ENCODE data around the gene SLC6A6.
"Not testable (repeated sequence)": the region's sequence is repeated elsewhere in the genome, so short reads cannot be mapped to it uniquely, and the experiment has no call there.

Gene SLC6A6

GRCh38 chr3:14434126-14434497 is 31.7 kb downstream of the SLC6A6 start:
- DNase-seq (ENCODE audit: extremely low read depth in 1 of 2, low read depth in 1 of 2), result no peak

- no peak for DNase-seq (ENCODE audit: extremely low read depth in 1 of 2, low read depth in 1 of 2)
Observed at GRCh38 chr3:14434498-14435151, 32.2 kb downstream of the SLC6A6 start.

- no peak for DNase-seq (ENCODE audit: extremely low read depth in 1 of 2, low read depth in 1 of 2)
Observed at GRCh38 chr3:14435175-14436014, 33.0 kb downstream of the SLC6A6 start.

GRCh38 chr3:14436954-14437281 is 34.5 kb downstream of the SLC6A6 start:
- DNase-seq (ENCODE audit: extremely low read depth in 1 of 2, low read depth in 1 of 2), result no peak

GRCh38 chr3:14437705-14438104 is 35.3 kb downstream of the SLC6A6 start:
- DNase-seq (ENCODE audit: extremely low read depth in 1 of 2, low read depth in 1 of 2), result not testable (repeated sequence)

- no peak for DNase-seq (ENCODE audit: extremely low read depth in 1 of 2, low read depth in 1 of 2)
Observed at GRCh38 chr3:14438262-14438661, 35.9 kb downstream of the SLC6A6 start.

GRCh38 chr3:14438929-14439328 is 36.5 kb downstream of the SLC6A6 start:
- no peak for DNase-seq (ENCODE audit: extremely low read depth in 1 of 2, low read depth in 1 of 2)

GRCh38 chr3:14439501-14440167 is 37.2 kb downstream of the SLC6A6 start:
- DNase-seq (ENCODE audit: extremely low read depth in 1 of 2, low read depth in 1 of 2), result no peak

- DNase-seq (ENCODE audit: extremely low read depth in 1 of 2, low read depth in 1 of 2), result no peak
Observed at GRCh38 chr3:14440168-14440518, 37.7 kb downstream of the SLC6A6 start.

- DNase-seq (ENCODE audit: extremely low read depth in 1 of 2, low read depth in 1 of 2), result no peak
Observed at GRCh38 chr3:14440531-14441239, 38.3 kb downstream of the SLC6A6 start.

- no peak for DNase-seq (ENCODE audit: extremely low read depth in 1 of 2, low read depth in 1 of 2)
Observed at GRCh38 chr3:14441240-14441919, 39.0 kb downstream of the SLC6A6 start.

GRCh38 chr3:14441920-14442300 is 39.5 kb downstream of the SLC6A6 start:
- no peak for DNase-seq (ENCODE audit: extremely low read depth in 1 of 2, low read depth in 1 of 2)

GRCh38 chr3:14444380-14444779 is 42.0 kb downstream of the SLC6A6 start:
- no peak for DNase-seq (ENCODE audit: extremely low read depth in 1 of 2, low read depth in 1 of 2)

- DNase-seq (ENCODE audit: extremely low read depth in 1 of 2, low read depth in 1 of 2), result no peak
Observed at GRCh38 chr3:14445773-14446172, 43.4 kb downstream of the SLC6A6 start.

- DNase-seq (ENCODE audit: extremely low read depth in 1 of 2, low read depth in 1 of 2), result no peak
Observed at GRCh38 chr3:14446988-14447570, 44.7 kb downstream of the SLC6A6 start.

GRCh38 chr3:14448063-14448462 is 45.7 kb downstream of the SLC6A6 start:
- DNase-seq (ENCODE audit: extremely low read depth in 1 of 2, low read depth in 1 of 2), result no peak

- DNase-seq (ENCODE audit: extremely low read depth in 1 of 2, low read depth in 1 of 2), result no peak
Observed at GRCh38 chr3:14448756-14449727, 46.6 kb downstream of the SLC6A6 start.

GRCh38 chr3:14450506-14450905 is 48.1 kb downstream of the SLC6A6 start:
- no peak for DNase-seq (ENCODE audit: extremely low read depth in 1 of 2, low read depth in 1 of 2)

GRCh38 chr3:14450922-14451606 is 48.7 kb downstream of the SLC6A6 start:
- DNase-seq (ENCODE audit: extremely low read depth in 1 of 2, low read depth in 1 of 2), result no peak

Measured in stimulated activated CD8-positive, alpha-beta memory T cell treated with anti-CD3 and anti-CD28 coated beads, Interleukin-7, amount 100 ng/mL, for 48 hours (primary cell).